ENCODE data around the gene KIF19.

Gene KIF19

GRCh38 chr17:74305865-74306654 lies 20.0 kb upstream of the KIF19 start:
- TF ChIP-seq CTCF (IDR thresholded peaks at IDR 0.05; ENCODE audit: unreplicated experiment in 3 of 3) = no peak
- H3K4me1 Mint-ChIP-seq = peaks cover 4% of the 10 kb centered on the region
- no peak overlapping the region for H3K27ac Mint-ChIP-seq
- no peaks in the 10 kb centered on the region for H3K36me3 Mint-ChIP-seq (ENCODE audit: low read depth)
- H3K9me3 Mint-ChIP-seq = no peaks in the 10 kb centered on the region
- H3K27me3 Mint-ChIP-seq (ENCODE audit: low read depth) = peaks cover 17% of the 10 kb centered on the region
- H3K4me3 Mint-ChIP-seq = no peak overlapping the region

DNA sequence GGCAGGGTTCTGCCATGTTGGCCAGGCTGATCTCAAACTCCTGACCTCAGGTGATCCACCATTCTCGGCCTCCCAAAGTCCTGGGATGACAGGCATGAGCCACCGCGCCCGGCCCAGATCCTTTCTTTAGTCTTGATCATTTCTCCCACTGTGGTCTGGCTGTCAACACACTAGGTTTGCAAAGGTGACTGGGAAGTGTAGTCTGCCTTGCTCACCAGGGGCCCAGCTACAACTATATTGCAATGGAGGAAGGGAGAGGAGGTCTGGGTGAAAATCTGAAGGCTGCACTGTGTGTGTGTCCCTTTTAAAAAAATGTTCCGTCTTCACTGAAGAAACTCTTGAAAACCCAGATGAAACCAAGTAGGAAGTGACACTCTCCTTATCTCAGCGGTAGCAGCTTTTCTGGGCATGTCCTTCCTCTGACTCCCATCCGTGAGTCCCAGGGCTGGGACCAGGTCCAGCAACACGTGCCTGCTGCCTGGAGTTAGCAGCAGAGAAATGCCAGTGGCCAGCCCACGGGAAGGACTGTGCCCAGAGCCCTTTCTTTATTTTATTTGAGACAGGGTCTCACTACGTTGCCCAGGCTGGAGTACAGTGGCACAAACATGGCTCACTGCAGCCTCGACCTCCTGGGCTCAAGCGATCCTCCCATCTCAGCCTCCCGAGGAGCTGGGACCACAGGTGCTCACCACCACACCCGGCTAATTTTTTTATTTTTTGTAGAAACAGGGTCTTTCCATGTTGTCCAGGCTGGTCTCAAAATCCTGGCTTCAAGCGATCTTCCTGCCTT lies 17.8 kb upstream of the KIF19 start:
- no peak for TF ChIP-seq CTCF (IDR thresholded peaks at IDR 0.05; ENCODE audit: unreplicated experiment in 3 of 3)
- H3K36me3 Mint-ChIP-seq (ENCODE audit: low read depth) = no peaks in the 10 kb centered on the region
- H3K27me3 Mint-ChIP-seq (ENCODE audit: low read depth) = peaks cover 20% of the 10 kb centered on the region
- peaks cover 6% of the 10 kb centered on the region for H3K9me3 Mint-ChIP-seq
- no peaks in the 10 kb centered on the region for H3K4me1 Mint-ChIP-seq
- no peak overlapping the region for H3K4me3 Mint-ChIP-seq
- H3K27ac Mint-ChIP-seq = no peak overlapping the region

- Mint-ChIP-seq H3K4me3 (no peak overlapping the region), H3K27me3 (ENCODE audit: low read depth) (peaks cover 20% of the 10 kb centered on the region), H3K4me1 (no peaks in the 10 kb centered on the region), H3K27ac (no peak overlapping the region), H3K36me3 (ENCODE audit: low read depth) (no peaks in the 10 kb centered on the region), H3K9me3 (peaks cover 10% of the 10 kb centered on the region)
- TF ChIP-seq CTCF (IDR thresholded peaks at IDR 0.05; ENCODE audit: unreplicated experiment in 3 of 3) = no peak
Observed at GRCh38 chr17:74309902-74310301, 16.1 kb upstream of the KIF19 start.

GRCh38 chr17:74314877-74315276 lies 11.1 kb upstream of the KIF19 start:
- H3K27me3 Mint-ChIP-seq (ENCODE audit: low read depth) = peaks cover 22% of the 10 kb centered on the region
- H3K4me3 Mint-ChIP-seq = no peak overlapping the region
- no peak overlapping the region for H3K27ac Mint-ChIP-seq
- no peak for TF ChIP-seq CTCF (IDR thresholded peaks at IDR 0.05; ENCODE audit: unreplicated experiment in 3 of 3)
- peaks cover 10% of the 10 kb centered on the region for H3K9me3 Mint-ChIP-seq
- no peaks in the 10 kb centered on the region for H3K4me1 Mint-ChIP-seq
- no peaks in the 10 kb centered on the region for H3K36me3 Mint-ChIP-seq (ENCODE audit: low read depth)

DNA sequence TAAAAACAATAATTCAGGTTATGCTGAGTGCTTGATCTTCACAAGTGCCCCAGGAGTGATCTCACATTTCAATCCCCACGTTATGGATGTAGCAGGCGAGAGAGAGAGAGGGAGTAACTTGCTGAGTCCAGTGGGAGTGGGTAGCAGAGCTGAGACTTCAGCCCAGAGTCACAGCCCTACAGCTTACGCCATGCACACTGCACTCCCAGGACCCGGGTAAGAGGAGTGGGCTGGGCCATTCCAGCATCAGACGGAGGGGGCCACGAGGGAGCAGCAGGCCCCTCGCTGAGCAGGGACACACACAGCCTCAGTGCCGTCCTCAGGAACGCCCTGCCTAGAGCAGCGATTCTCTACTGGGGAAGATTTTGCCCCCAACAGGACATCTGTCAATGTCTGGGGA lies 9.8 kb upstream of the KIF19 start:
- Mint-ChIP-seq H3K4me3 (no peak overlapping the region), H3K36me3 (ENCODE audit: low read depth) (no peaks in the 10 kb centered on the region), H3K27me3 (ENCODE audit: low read depth) (peaks cover 35% of the 10 kb centered on the region), H3K4me1 (no peaks in the 10 kb centered on the region), H3K9me3 (peaks cover 10% of the 10 kb centered on the region), H3K27ac (no peak overlapping the region)
- no peak for TF ChIP-seq CTCF (IDR thresholded peaks at IDR 0.05; ENCODE audit: unreplicated experiment in 3 of 3)

Data from nephron (organoid).